ENCODE results near the gene PEBP1. TPM values are rescaled to one million over a fixed set of nuclear protein-coding genes. Genes with fewer than 3 reads are reported as not detected.

The PEBP1 gene
- total RNA-seq, 4 donors from 2014 or later = 465 to 1,340 (median 591) TPM

DNA sequence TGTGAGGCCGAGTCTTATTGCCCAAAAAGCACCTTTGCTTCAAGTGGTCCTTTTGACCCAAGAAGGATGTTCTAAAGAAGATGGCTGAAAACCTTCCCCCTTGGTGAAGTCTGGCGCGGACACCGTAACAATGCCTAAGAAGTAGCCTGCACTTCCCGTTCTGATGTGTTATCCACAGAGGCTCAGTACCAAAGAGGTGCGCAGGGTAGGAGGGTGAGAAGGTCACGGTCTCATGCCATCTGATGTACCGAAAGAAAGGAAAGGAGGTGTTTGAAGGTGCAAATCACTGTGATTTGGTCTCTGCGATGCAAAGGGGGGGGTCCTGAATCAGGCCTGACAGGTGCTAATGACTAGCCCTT lies 9.9 kb downstream of the PEBP1 start:
- H3K4me3 ChIP-seq = no peak overlapping the region
- H3K36me3 ChIP-seq = peaks cover 0 to 69% (median 0%) of the 10 kb centered on the region in 3 donors
- no peak for TF ChIP-seq POLR2A (IDR thresholded peaks at IDR 0.05)
- TF ChIP-seq, protein P1, sequence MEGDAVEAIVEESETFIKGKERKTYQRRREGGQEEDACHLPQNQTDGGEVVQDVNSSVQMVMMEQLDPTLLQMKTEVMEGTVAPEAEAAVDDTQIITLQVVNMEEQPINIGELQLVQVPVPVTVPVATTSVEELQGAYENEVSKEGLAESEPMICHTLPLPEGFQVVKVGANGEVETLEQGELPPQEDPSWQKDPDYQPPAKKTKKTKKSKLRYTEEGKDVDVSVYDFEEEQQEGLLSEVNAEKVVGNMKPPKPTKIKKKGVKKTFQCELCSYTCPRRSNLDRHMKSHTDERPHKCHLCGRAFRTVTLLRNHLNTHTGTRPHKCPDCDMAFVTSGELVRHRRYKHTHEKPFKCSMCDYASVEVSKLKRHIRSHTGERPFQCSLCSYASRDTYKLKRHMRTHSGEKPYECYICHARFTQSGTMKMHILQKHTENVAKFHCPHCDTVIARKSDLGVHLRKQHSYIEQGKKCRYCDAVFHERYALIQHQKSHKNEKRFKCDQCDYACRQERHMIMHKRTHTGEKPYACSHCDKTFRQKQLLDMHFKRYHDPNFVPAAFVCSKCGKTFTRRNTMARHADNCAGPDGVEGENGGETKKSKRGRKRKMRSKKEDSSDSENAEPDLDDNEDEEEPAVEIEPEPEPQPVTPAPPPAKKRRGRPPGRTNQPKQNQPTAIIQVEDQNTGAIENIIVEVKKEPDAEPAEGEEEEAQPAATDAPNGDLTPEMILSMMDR (IDR thresholded peaks at IDR 0.05) = no peak
- no peak for DNase-seq
- H3K9me3 ChIP-seq = no peaks in the 10 kb centered on the region
- no peak overlapping the region for H3K27ac ChIP-seq
- H3K4me1 ChIP-seq = peaks cover 0 to 4% (median 0%) of the 10 kb centered on the region in 4 donors
- H3K27me3 ChIP-seq = no peaks in the 10 kb centered on the region

DNA sequence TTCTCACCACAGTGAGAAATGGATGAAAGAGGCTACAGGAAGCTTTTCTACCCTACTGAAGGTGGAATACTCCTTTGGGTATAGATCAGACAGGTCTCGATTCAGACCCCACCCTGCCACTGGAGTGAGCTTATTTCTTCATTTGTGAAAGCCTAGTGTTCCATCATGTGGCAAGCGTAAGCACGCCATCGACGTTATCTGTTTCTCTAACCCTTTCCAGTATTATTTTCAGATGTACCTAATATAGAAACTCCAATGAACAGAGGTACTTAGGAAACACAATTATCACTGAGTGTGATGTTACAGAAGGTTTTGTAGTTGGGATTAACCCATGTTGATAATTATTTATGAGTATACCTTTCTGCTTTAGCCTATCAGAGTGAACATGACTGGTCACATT lies 12.4 kb downstream of the PEBP1 start:
- H3K9me3 ChIP-seq = no peaks in the 10 kb centered on the region
- peaks cover 0 to 4% (median 0%) of the 10 kb centered on the region in 4 donors for H3K4me1 ChIP-seq
- peaks cover 0 to 67% (median 0%) of the 10 kb centered on the region in 3 donors for H3K36me3 ChIP-seq
- H3K4me3 ChIP-seq = no peak overlapping the region
- DNase-seq = no peak
- no peak for TF ChIP-seq POLR2A (IDR thresholded peaks at IDR 0.05)
- TF ChIP-seq, protein P1 (IDR thresholded peaks at IDR 0.05) = no peak
- H3K27me3 ChIP-seq = no peaks in the 10 kb centered on the region
- H3K27ac ChIP-seq = no peak overlapping the region

DNA sequence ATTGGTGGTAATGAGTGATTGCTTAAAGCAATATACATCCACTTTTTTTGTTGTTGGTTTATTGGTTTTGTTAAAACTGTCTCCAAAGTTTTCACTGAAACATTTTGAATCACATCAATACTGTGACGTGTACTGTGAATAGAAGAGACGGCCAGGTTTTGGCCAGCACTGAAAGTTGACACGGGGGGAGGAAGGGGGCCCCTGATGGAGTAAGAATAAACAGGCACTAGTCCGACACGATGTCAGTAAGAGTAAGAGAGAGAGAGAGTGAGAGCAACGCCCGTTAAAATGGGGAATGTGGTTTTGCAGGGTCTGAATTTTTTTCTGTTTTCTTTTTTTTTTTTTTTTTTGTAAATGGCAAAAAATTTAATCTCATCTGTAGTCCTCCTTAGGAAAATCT lies 14.7 kb downstream of the PEBP1 start:
- no peaks in the 10 kb centered on the region for H3K27me3 ChIP-seq
- no peaks in the 10 kb centered on the region for H3K9me3 ChIP-seq
- H3K4me3 ChIP-seq = no peak overlapping the region
- DNase-seq = no peak
- TF ChIP-seq, protein P1 (IDR thresholded peaks at IDR 0.05) = no peak
- no peak for TF ChIP-seq POLR2A (IDR thresholded peaks at IDR 0.05)
- no peak overlapping the region for H3K27ac ChIP-seq
- H3K36me3 ChIP-seq = peaks cover 0 to 49% (median 0%) of the 10 kb centered on the region in 3 donors
- peaks cover 0 to 4% (median 0%) of the 10 kb centered on the region in 4 donors for H3K4me1 ChIP-seq

DNA sequence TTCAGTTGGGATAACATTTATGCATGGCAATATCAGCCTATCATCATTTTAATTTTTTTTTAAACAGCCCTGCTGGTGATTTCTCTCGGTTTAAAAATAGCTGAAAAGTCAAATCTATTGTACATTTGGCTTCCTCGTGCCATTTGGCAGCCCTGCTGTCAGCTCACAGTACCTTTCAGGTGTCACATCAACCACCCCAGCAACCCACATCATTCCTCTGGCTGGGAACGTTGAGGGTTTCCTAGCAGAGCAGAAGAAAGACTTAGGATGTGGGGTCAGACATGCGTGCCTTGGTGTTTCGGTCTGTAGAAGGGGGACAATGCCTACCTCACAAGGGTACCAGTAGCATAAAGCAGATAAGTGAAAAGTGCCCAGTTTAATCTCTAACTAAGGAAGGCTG lies 15.8 kb downstream of the PEBP1 start:
- Histone ChIP-seq H3K9me3 (no peaks in the 10 kb centered on the region), H3K27me3 (no peaks in the 10 kb centered on the region), H3K36me3 (peaks cover 0 to 43% (median 0%) of the 10 kb centered on the region in 3 donors), H3K4me1 (peaks cover 0 to 4% (median 0%) of the 10 kb centered on the region in 4 donors), H3K27ac (no peak overlapping the region), H3K4me3 (no peak overlapping the region)
- TF ChIP-seq, protein P1 (IDR thresholded peaks at IDR 0.05) = no peak
- no peak for TF ChIP-seq POLR2A (IDR thresholded peaks at IDR 0.05)
- DNase-seq = no peak

DNA sequence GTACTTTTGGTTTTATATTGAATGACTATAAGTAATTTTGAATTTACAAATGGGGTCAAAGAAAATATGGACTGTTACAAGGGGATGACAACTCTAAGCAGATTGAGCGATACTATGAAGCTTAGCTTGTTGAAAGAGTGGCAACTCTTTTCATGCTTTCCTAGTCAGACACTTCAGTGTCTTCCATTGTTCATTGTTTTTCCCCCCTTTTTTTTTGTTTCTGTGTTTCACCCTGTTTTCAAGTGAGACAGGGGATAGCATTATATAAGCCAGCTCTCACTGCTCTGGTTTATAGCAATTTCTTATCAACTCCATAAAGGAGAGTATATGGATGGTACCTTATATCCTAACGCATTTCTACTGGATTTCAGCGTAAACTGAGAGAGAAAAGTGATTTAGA lies 24.6 kb downstream of the PEBP1 start:
- Histone ChIP-seq H3K9me3 (no peaks in the 10 kb centered on the region), H3K27ac (no peak overlapping the region), H3K27me3 (no peaks in the 10 kb centered on the region), H3K4me1 (no peaks in the 10 kb centered on the region), H3K4me3 (no peak overlapping the region), H3K36me3 (peaks cover 0 to 71% (median 0%) of the 10 kb centered on the region in 3 donors)
- TF ChIP-seq, protein P1 (IDR thresholded peaks at IDR 0.05) = no peak
- no peak for TF ChIP-seq POLR2A (IDR thresholded peaks at IDR 0.05)
- DNase-seq = no peak
